IPS DF 4.7 (cell line): ENCODE results near the gene ACTL8.
A peak's percentile ranks its signal among the peaks of the same experiment; 100 is the strongest.

ENCODE experiments used
- DNase-seq: peaks from one replicate; pipeline ENCODE4 v3.0.0-alpha.2; 2013; ENCODE audit warnings: low spot score; ENCODE audit errors: extremely low read depth

Gene ACTL8

DNA sequence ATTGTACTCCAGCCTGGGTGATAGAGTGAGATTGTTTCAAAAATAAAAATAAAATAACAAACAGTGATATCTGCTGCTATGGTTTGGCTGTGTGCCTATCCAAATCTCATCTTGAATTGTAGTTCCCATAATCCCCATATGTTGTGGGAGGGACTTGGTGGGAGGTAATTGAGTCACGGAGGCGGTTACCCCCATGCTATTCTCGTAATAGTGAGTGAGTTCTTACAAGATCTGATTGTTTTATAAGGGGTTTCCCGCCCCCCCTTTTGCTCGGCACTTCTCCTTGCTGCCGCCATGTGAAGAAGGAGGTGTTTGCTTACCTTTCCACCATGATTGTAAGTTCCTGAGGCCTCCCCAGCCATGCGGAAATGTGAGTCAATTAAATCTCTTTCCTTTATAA lies 47.8 kb downstream of the ACTL8 start:
- no peak for DNase-seq

DNA sequence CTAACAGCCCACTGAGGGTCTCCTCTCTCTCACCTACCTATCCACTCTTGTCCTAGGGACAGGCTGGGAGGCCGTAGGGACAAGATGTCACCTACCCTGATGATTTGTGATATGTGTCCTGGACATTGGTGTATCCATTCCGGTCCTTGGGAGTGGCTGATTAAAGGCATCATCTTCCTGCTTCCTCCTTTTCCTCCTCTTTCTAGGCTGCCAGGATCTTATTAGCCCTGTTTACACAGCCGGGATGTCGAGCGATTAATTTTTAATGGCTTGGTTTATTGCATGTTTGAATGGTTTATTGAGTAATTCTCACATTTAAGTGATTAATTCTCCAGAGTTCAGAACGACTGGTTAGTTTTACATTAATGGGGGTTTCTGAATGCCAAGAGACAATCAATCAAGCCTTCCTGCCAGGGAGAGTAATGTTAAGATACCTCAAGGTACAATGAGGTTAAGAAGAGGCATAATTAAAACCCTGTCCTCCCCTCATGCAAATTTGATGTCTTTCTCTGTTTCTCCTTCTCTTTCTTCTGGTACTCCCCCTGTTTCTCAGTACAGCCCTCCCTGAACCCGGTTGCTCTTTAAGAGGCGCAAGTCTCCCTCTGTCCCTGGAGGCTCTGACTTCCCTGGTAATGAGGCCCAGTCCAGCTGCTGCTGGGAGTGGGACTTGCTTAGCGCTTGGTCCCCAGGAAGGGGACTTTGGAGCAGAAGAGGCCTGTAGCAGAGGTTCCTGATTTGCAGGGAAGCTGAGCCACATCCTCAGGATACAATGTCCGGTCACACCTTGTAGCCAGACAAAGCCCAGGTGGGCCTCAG lies 50.9 kb downstream of the ACTL8 start:
- DNase-seq, result no peak

DNA sequence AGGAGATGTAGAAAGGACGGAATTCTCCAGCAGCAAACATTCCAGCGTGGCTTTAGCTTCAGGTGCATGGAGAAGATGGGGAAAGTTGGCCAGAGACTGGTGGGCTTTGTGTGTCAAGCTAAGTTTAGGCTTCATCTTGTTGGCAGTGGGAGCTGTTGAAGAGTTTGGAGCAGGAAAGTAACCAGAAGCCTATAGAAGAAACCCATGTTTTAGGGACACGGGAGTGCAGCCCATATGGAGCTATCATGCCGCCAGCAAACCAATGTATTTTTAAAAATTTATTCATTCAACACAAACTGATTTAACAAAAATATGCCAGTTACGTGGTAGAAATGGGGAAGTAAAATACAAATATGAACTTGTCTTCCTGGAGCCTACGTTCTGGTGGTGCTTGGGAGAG lies 53.7 kb downstream of the ACTL8 start:
- DNase-seq, result no peak

DNA sequence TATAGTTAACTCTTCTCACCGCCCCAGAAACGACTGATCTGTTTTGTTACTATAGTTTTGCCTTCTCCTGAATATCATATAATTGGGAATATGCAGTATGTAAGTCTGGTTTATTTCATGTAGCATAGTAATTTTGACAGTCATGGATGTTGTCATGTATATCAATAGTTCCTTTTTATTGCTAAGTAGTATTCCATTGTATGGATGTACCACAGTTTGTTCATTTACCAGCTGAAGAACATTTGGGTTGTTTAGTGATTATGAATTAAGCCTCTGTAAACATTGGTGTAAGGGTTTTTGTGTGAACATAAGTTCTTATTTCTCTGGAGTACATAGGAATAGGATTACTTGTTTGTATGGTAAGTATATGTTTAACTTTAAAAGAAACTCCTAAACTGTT lies 55.5 kb downstream of the ACTL8 start:
- DNase-seq, result no peak

DNA sequence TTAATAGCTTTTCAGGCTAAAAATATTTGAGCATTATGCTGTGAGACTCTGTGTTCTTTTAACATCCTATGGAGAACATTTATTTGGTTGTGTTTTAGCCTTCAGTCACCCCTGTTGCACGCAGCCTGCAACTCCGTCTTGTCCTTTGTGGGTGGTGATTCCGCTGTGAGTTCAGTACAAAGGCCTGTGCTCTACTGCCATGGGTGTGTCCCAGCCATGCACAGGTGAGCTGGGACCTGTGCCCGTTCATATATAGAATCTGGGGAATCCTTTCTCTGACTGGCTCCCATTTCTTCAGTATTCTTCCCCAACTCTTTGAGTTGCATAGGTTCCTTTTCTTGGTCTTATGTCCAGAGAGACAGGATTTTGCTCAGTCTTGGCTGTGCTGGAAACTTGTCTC lies 61.4 kb downstream of the ACTL8 start:
- DNase-seq, result no peak

DNA sequence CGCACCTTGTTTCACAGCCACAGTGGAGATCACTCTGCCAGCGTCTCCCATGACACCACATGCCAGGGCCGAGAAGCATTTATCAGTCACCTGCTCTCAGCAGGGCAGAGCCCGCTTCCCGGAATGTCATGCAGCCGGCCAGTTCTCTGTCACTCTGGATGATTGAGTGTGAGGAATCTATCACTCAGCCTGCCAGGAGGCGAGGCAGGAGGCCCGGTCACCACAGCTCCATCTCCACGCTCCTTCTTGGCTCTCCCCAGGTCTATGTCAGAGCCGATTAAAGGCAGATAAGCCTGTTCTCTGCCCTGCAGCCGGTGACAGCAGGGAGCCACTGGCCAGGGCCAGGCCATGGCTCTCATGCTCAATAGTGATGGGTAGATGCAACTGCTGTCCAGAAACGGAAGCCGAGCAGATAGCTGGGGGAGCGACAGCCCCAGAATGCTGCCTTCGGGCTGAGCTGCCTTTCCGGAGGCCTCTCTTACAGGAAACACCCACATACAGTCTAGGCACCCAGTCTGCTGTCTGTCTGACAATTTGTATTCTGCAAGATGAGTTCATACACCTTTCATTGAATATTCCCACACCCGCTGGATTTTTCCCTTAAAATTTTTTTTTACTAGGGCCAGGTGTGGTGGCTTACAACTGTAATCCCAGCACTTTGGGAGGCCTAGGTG lies 64.1 kb downstream of the ACTL8 start:
- no peak for DNase-seq

DNA sequence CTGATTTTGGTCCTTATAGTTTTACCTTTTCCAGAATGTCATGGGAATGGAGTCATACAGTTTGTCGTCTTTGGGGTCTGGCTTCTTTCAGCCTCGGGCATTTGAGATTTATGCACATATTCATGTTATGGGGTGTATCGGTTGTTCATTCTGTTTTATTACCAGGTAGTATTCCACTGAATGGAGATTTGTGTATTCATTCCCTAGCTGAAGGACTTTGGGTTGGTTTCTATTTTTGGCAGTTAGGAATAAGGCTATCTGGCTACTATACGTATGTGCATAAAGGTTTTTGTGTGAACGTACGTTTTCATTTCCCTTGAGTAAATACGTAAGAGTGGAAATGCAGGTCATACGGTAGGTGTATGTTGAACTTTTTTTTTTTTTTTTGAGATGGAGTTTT lies 65.1 kb downstream of the ACTL8 start:
- DNase-seq, result no peak

DNA sequence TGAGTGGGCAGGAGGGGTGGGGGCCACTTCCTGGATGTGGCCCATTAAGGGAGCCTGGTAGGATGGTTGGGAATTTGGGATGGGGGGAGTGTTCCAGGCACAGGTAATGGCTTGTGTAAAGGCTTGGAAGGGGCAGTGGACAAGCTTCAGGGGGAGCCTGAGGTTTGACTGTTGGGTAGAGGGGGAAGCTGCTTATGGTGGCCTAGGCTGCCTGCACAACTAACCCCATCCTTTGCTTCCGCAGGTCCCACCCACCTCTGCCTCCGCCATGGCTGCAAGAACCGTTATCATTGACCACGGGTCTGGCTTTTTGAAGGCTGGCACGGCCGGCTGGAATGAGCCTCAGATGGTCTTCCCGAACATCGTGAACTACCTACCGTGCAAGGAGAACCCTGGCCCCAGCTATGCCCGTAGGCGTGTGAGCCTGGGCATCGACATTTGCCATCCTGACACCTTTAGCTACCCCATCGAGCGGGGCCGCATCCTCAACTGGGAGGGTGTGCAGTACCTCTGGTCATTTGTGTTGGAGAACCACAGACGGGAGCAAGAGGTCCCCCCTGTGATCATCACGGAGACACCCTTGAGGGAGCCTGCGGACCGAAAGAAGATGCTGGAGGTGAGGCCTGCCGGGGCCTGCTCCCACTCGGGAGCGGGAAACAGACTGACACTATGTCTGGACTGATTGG lies 67.8 kb downstream of the ACTL8 start:
- DNase-seq, result no peak

DNA sequence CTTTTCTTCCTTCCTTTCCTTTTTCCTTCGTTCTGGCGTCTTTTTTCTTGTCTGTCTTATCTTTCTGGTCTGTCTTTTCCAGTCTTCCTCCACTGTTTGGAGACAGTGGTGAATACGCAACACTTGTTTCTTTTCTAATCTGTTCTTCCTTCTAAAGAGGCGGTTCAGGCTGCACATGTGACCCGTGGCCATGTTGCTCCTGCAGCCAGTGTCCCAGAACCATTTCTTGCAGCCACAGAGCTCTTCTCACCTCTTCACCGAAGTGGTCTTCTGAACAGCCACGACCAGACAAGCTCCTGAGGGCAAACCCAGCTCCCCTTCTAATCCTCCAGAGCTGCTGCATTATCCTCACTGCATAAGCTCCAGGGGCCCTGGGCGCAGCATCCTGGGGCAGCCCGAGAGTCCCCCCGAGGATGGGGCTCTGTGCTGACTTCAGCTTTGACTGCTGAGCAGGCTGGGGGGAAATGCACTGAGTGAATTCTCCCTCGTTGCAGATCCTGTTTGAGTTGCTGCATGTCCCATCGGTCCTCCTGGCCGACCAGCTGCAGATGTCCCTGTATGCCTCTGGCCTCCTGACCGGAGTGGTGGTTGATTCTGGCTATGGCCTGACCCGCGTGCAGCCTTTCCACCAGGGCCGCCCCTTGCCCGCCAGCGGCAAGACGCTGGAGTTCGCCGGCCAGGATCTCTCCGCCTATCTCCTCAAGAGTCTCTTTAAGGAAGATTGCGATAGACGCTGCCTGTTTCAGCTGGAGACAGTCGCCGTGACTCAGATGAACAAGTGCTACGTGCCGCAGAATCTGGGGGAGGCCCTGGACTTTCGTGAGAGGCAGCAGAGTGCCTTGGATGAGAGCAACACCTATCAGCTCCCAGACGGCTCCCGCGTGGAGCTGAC lies 70.4 kb downstream of the ACTL8 start:
- no peak for DNase-seq

DNA sequence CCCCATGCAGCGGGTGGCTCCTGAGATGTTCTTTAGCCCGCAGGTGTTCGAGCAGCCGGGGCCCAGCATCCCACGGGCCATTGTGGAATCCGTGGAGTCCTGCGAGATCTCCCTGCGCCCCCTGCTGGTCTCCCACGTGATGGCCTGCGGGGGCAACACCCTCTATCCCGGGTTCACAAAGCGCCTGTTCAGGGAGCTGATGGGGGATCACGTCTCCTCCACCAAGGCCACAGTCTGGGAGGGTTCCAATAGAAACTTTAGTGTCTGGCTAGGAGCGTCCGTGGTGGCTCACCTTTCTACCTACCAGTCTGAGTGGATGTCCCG lies 71.0 kb downstream of the ACTL8 start:
- DNase-seq, result peak; percentile 11

DNA sequence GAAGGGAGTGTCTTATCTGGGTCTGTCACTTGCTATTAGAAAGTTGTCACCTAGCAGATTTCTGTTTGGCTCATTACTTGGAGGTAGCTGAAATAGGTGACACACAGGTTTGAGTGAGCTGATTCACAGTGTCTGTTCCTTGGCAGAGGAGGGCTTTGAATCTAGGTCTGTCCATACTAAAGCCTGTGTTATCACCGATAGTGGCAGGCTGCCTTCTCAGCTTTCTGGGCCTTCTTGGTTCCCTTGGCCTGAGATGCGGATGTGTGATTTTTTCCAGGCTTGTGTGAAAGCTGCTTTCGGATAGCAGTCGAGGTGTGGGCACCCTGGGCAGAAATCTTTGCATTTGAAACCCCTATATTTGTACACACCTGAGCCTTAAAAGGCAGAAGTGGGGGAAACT lies 73.9 kb downstream of the ACTL8 start:
- DNase-seq, result no peak

DNA sequence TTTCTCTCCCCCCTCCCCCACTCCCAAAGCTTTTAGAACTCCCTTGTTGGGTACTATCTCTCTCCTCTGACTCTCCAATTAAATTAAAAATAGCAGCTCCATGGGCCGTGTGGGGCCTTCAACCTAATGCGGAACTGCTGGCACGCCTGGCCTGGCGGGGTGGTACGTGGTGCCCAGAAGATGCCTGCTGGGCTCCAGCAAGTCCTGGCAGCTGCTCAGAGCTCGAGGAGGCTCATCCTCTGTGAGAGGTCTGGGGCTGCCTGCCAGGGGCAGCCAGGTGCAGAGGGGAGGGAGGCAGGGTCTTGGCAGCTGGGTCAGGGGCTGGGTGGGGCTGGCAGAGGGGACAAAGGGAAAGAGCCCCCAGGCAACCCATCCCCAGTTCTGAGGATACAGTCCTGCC lies 74.4 kb downstream of the ACTL8 start:
- DNase-seq, result no peak

DNA sequence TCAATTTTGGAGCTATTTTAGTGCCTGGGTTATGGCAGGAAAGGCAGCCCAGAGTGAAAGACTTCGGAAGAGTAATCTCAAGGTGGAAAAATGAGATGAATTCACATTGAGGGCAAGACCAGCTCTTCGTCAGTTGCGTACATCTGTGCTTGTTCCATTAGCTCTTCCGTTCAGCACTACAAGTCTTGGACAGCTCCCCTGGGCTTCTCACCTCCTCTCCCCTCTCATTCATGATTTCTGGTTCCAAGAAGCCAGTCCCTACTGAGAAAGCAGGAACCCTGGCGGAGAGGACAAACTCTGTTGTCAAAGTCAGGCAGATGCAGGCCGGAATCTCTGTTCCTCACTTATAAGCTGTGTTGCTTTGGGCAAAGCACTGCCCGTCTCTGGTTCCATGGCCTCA lies 76.5 kb downstream of the ACTL8 start:
- DNase-seq, result peak; percentile 49

DNA sequence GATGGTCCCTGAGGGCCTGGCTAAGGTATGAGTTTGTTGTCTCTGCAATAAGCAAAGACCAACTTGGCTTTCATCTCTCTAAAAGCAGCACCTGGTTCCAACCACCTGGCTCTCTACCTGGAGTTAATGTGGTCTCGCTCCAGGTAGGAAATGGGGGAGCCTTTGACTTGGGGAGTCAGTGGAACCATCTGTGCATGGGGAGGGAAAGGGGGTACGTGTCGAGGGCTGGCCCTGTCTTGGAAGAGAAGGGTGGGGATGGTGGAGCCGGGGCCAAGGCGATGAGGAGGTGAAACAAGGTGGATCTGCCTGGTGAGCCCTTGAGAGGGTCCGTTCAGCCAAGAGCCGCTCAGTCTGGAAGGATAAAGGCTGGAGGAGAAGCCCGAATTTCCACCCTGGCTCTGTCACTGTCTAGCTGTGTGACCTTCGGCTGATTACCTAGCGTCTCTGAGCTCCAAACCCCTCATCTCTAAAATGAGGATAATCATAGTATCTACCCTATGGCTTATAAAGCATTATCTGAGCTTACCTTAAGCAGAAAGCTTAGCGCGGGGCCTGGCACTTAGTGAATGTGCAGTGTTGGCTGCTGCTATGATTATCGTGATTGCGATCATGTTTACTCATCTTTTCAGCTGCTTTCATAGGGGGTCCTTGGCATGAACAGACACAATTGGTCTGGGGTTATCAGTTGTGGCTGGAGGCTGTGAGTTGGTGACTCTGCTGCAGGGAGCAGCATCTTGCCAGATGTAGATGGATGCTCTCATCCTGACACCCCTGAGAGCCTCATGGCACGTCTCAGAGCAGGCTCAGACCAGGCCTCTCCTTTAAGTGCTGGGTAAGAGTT lies 78.7 kb downstream of the ACTL8 start:
- DNase-seq, result no peak

DNA sequence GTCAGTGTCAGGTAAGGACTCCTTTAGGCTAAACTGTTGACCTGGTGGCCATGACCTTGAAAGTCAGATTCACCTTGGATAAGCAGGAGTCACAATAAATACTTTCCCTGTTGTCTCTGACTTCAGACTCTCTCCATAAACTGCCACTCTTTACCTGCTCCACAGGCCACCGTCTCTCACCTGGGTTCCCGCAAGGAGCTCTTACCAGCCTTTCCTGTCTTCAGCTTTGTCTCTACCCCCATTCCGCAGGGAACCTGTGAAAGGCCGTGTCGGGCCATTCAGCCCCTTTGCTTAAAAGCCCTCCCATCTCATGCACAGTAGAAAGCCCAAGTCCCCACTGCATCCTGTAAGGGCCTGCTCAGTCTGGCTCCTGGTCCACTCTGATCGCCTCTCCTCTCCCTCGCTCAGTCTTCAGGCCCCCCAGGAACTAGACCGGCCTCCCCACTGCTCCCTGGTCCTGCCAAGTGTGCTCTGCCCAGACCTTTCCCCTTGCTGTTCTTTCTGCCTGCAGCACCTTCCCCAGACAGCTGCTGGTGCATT lies 79.5 kb downstream of the ACTL8 start:
- no peak for DNase-seq

DNA sequence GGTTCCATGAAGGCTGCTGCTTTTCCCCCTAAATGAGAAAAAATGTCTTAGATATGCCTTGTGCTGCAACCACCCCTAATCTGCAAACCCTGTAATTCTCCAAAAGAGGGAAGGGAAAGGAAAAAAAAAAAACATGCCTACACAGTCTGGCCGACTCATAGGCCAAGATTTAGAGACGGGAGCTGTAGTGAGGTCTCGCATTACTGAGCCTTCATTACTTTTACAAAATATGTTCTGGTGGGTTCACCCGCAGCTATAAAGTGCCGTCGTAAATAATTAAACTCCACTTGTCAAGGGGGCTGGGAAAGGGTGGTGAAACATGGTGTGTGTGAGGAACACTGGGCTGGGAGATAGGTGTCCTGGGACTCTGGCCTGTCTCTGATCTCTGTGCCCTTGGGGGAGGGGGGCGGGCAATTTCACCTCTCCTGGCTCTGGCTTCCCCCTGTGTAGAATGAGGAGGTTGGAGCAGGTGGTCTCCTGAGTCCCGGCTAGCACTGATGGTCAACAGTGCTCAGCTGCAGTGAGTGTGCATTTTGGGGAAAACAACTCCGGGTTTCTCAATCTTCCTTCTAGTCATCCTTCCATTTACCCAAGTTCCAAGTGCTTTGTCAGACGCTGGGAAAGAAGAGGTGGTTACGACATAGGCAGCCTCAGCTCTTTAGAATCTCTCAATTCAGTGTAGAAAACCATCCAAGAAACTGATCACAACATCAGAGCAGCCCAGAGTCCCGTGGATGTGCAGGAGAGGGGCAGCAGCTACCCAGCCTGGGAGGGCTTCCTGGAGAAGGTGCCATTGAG lies 82.3 kb downstream of the ACTL8 start:
- DNase-seq, result no peak

DNA sequence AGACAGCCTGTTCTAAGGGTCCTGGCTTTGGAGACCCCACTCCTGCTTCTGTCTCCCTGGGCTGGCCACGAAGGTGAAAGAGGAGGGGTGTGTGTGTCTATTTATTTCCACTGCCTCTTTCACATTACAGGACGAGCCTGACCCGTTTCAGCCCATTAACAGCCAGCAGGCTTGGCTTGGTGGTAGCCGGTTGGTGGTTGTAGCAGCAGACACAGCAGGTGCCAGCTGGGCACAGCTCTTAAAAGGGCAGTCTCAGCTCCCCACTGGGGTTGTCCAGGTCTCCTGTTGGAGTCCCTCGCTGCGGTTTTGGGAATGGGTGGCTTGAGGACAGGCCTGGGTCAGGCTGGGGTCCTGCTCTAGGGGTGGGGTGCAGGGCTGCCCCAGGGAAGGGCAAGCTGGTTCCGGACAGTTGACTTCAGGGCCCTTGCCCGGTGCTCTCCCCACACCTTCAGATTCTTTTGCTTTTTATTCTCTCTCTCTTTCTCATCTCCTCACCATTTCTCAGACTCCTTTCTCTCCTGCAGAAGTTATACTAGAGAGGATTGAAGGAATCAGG lies 84.6 kb downstream of the ACTL8 start:
- no peak for DNase-seq

DNA sequence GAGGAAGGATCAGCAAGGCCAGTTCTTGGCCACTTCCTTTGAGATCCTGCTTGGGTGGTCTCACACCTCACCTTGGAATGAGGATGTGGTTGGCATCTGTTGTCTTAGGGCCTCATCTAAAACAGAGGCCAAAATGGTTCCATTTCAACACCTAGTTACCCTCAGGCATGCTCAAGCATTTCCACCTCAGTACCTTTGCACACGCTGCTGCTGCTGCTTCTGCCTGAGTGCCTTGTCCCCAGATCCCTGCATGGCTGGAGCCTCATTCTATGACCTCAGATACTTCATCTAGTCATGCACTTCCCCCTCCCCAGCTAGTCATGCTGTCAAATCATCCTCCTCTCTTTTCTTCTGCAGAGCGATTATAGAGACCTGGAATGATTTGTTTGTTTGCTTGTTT lies 86.8 kb downstream of the ACTL8 start:
- DNase-seq, result no peak

DNA sequence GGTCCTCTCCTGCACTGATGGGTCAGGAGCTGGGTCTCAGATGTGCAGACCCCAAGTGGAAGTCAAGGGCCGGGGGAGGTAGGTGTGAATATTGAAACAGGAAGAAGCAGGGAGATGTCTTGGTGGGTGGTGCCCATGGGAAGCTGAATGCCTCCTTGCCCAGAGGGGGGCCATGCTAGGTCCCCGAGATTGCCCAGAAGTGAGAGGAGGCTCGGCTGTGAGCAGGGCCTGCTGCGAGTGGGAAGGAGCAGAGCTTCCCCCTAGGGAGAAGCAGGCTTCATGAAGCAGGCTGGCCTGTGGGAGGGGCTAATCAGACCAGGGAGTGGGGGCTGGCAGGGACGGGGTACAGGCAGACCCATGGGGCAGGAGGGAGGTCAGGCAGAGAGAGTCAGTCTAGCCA lies 87.6 kb downstream of the ACTL8 start:
- no peak for DNase-seq
